ENCODE data around the gene TOB1. TPM values are rescaled to one million over a fixed set of nuclear protein-coding genes. Genes with fewer than 3 reads are reported as not detected.

The TOB1 gene
- total RNA-seq, 1 experiment from 2014 or later: 114 TPM

GRCh38 chr17:50837980-50838954 is 27.9 kb downstream of the TOB1 start:
- TF ChIP-seq, protein P1, sequence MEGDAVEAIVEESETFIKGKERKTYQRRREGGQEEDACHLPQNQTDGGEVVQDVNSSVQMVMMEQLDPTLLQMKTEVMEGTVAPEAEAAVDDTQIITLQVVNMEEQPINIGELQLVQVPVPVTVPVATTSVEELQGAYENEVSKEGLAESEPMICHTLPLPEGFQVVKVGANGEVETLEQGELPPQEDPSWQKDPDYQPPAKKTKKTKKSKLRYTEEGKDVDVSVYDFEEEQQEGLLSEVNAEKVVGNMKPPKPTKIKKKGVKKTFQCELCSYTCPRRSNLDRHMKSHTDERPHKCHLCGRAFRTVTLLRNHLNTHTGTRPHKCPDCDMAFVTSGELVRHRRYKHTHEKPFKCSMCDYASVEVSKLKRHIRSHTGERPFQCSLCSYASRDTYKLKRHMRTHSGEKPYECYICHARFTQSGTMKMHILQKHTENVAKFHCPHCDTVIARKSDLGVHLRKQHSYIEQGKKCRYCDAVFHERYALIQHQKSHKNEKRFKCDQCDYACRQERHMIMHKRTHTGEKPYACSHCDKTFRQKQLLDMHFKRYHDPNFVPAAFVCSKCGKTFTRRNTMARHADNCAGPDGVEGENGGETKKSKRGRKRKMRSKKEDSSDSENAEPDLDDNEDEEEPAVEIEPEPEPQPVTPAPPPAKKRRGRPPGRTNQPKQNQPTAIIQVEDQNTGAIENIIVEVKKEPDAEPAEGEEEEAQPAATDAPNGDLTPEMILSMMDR (IDR thresholded peaks at IDR 0.05; ENCODE audit: insufficient read depth in 1 of 2, low read depth in 1 of 2, low read length in 1 of 2, severe bottlenecking in 1 of 2, unreplicated experiment in 1 of 2): no peak
- Mint-ChIP-seq H3K36me3 (ENCODE audit: insufficient read depth, unreplicated experiment) (no peaks in the 10 kb centered on the region), H3K27ac (ENCODE audit: unreplicated experiment) (no peak overlapping the region), H3K4me1 (ENCODE audit: low read depth, unreplicated experiment) (no peaks in the 10 kb centered on the region), H3K27me3 (ENCODE audit: insufficient read depth, unreplicated experiment) (no peaks in the 10 kb centered on the region), H3K9me3 (ENCODE audit: unreplicated experiment) (no peaks in the 10 kb centered on the region), H3K4me3 (ENCODE audit: unreplicated experiment) (no peak overlapping the region)
- Histone ChIP-seq H3K27me3 (replicated peaks; ENCODE audit: control insufficient read depth, insufficient read depth, low read length) (no peaks in the 10 kb centered on the region), H3K9me3 (no peaks in the 10 kb centered on the region), H3K4me3 (ENCODE audit: low read depth, low read length) (no peak overlapping the region), H3K4me1 (no peaks in the 10 kb centered on the region), H3K36me3 (ENCODE audit: control insufficient read depth, insufficient read depth, low read length) (no peaks in the 10 kb centered on the region)
- no TSS peak for BruUV-seq (replicated peaks)
- intact Hi-C loops (cut with micrococcal nuclease; ENCODE audit: unreplicated experiment): no loop called here
- ChIA-PET POLR2A (no interaction called here), CTCF (interaction anchor here (0.5 to 13.7 kb wide), 3 partner anchors 10 to 58 kb away, joined by 3 to 247 read pairs (median 4); no protein-coding TSS in a partner anchor)
- DNase-seq: peak in 1 of 2 experiments; percentile 39

DNA sequence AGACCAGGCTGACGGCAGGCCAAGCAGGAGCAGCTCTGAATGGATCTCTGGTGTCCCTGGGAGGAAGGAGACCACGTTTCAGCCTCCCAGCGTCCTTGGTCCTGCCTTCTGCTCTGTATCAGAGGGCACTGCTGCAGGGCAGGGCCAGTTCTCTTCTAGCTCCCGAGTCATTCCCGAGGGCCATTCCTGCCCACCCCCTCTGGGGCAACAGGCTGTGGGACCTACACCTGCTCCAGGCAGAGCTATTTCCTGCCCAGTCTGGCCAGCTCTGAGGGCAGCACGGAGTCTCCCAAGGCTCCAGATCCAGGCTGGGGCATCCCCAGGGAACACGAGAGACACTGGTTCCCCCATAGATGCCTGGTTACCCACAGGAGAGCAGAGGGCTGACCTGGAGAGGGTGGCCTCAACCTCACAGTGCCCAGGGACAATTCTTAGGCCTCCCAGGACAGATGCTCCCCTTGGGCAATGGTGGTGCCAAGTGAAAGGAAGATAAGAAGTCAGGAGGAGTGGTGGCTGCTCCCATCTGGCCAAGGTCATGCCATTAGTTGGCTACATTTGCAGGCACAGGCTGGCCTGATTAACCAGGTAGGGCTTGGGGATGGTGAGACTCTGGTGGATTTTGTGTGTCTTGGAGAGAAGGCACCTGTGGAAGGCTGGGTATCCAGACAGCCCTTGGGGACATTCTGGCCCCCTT is 28.7 kb downstream of the TOB1 start:
- Histone ChIP-seq H3K27me3 (replicated peaks; ENCODE audit: control insufficient read depth, insufficient read depth, low read length) (no peaks in the 10 kb centered on the region), H3K4me1 (peaks cover 6% of the 10 kb centered on the region; the same call in 1 of the 2 replicates), H3K4me3 (ENCODE audit: low read depth, low read length) (no peak overlapping the region), H3K36me3 (ENCODE audit: control insufficient read depth, insufficient read depth, low read length) (no peaks in the 10 kb centered on the region), H3K9me3 (no peaks in the 10 kb centered on the region)
- Mint-ChIP-seq H3K36me3 (ENCODE audit: insufficient read depth, unreplicated experiment) (no peaks in the 10 kb centered on the region), H3K27me3 (ENCODE audit: insufficient read depth, unreplicated experiment) (no peaks in the 10 kb centered on the region), H3K4me1 (ENCODE audit: low read depth, unreplicated experiment) (peaks cover 6% of the 10 kb centered on the region), H3K27ac (ENCODE audit: unreplicated experiment) (no peak overlapping the region), H3K4me3 (ENCODE audit: unreplicated experiment) (no peak overlapping the region), H3K9me3 (ENCODE audit: unreplicated experiment) (no peaks in the 10 kb centered on the region)
- no TSS peak for BruUV-seq (replicated peaks)
- TF ChIP-seq, protein P1 (IDR thresholded peaks at IDR 0.05; ENCODE audit: insufficient read depth in 1 of 2, low read depth in 1 of 2, low read length in 1 of 2, severe bottlenecking in 1 of 2, unreplicated experiment in 1 of 2): no peak
- intact Hi-C loops (cut with micrococcal nuclease; ENCODE audit: unreplicated experiment): no loop called here
- POLR2A ChIA-PET: no interaction called here
- CTCF ChIA-PET: interaction anchor here (1.4 to 13.7 kb wide), 2 partner anchors 9 to 53 kb away, joined by 4 to 247 read pairs; no protein-coding TSS in a partner anchor
- DNase-seq: peak in 1 of 2 experiments; percentile 36

GRCh38 chr17:50836826-50837225 is 29.3 kb downstream of the TOB1 start:
- H3K4me3 ChIP-seq (ENCODE audit: low read depth, low read length): no peak overlapping the region
- Mint-ChIP-seq H3K4me1 (ENCODE audit: low read depth, unreplicated experiment) (peaks cover 7% of the 10 kb centered on the region), H3K4me3 (ENCODE audit: unreplicated experiment) (no peak overlapping the region), H3K36me3 (ENCODE audit: insufficient read depth, unreplicated experiment) (no peaks in the 10 kb centered on the region), H3K27ac (ENCODE audit: unreplicated experiment) (no peak overlapping the region), H3K27me3 (ENCODE audit: insufficient read depth, unreplicated experiment) (no peaks in the 10 kb centered on the region), H3K9me3 (ENCODE audit: unreplicated experiment) (no peaks in the 10 kb centered on the region)
- intact Hi-C loops (cut with micrococcal nuclease; ENCODE audit: unreplicated experiment): no loop called here
- ChIA-PET POLR2A (no interaction called here), CTCF (interaction anchor here (1.4 to 13.7 kb wide), 2 partner anchors 9 to 52 kb away, joined by 4 to 247 read pairs; no protein-coding TSS in a partner anchor)
- no TSS peak for BruUV-seq (replicated peaks)
- TF ChIP-seq, protein P1 (IDR thresholded peaks at IDR 0.05; ENCODE audit: insufficient read depth in 1 of 2, low read depth in 1 of 2, low read length in 1 of 2, severe bottlenecking in 1 of 2, unreplicated experiment in 1 of 2): no peak
- H3K36me3 ChIP-seq (ENCODE audit: control insufficient read depth, insufficient read depth, low read length): no peaks in the 10 kb centered on the region
- no peaks in the 10 kb centered on the region for H3K9me3 ChIP-seq
- H3K27me3 ChIP-seq (replicated peaks; ENCODE audit: control insufficient read depth, insufficient read depth, low read length): no peaks in the 10 kb centered on the region
- no peak for DNase-seq
- peaks cover 10% of the 10 kb centered on the region; the same call in 1 of the 2 replicates for H3K4me1 ChIP-seq

All from Caco-2 (cell line).